Neural cell (in vitro differentiated cells): Measurements from ENCODE around the gene NKAPD1. TPM values are rescaled to one million over a fixed set of nuclear protein-coding genes. Genes with fewer than 3 reads are reported as not detected.
"Not testable (repeated sequence)": the region's sequence is repeated elsewhere in the genome, so short reads cannot be mapped to it uniquely, and the experiment has no call there.

Source experiments
- H2AFZ ChIP-seq: fragments of 200-600, 300-800 bp; sonication (generic), shearing (Covaris generic); 2 replicates; pipeline ENCODE4 v1.6.0; 2014; ENCODE audit warnings: low read depth, mild to moderate bottlenecking, antibody characterized with exemption, low read length, moderate library complexity
- H3F3A ChIP-seq: fragments of 200-600 bp; shearing (Covaris generic); 2 replicates; pipeline ENCODE4 v1.6.1; 2016; ENCODE audit warnings: mild to moderate bottlenecking, moderate library complexity, mixed read lengths, antibody characterized with exemption, low read length; ENCODE audit not compliant: insufficient read depth, poor library complexity, severe bottlenecking
- H3K27ac ChIP-seq: fragments of 200-600, 300-800 bp; sonication (generic), shearing (Covaris generic); 2 replicates; pipeline ENCODE4 v1.5.1; 2014; ENCODE audit warnings: mild to moderate bottlenecking, low read length, moderate library complexity
- H3K27me3 ChIP-seq: fragments of 300-800, 200-600 bp; sonication (generic), shearing (Covaris generic); 2 replicates; pipeline ENCODE4 v1.6.0; 2014; ENCODE audit warnings: mild to moderate bottlenecking, low read depth, low read length, moderate library complexity; ENCODE audit not compliant: insufficient read depth
- H3K36me3 ChIP-seq: fragments of 300-800, 200-600 bp; sonication (generic), shearing (Covaris generic); 2 replicates; pipeline ENCODE4 v1.5.1; 2014; ENCODE audit warnings: mild to moderate bottlenecking, antibody characterized with exemption, low read length, moderate library complexity; ENCODE audit not compliant: insufficient read depth
- H3K4me2 ChIP-seq: fragments of 300-800, 200-600 bp; sonication (generic), shearing (Covaris generic); 2 replicates; pipeline ENCODE4 v1.6.0; 2014; ENCODE audit warnings: mild to moderate bottlenecking, low read length
- H3K4me3 ChIP-seq: fragments of 300-800, 200-600 bp; sonication (generic), shearing (Covaris generic); 2 replicates; pipeline ENCODE4 v1.5.1; 2014; ENCODE audit warnings: mild to moderate bottlenecking, low read length, moderate library complexity
- H3K79me2 ChIP-seq: fragments of 200-600 bp; shearing (Covaris generic); replicated peaks from 2 replicates; pipeline ENCODE4 v1.6.0; 2014; ENCODE audit warnings: mild to moderate bottlenecking, low read length, moderate library complexity; ENCODE audit not compliant: insufficient read depth
- H3K9ac ChIP-seq: fragments of 300-800, 200-600 bp; sonication (generic), shearing (Covaris generic); 2 replicates; pipeline ENCODE4 v1.6.1; 2016; ENCODE audit warnings: mild to moderate bottlenecking, low read length, mixed read lengths
- H3K9me2 ChIP-seq: fragments of 200-600 bp; shearing (Covaris generic); 2 replicates; pipeline ENCODE4 v1.6.1; 2016; ENCODE audit warnings: mild to moderate bottlenecking, low read length, mixed read lengths; ENCODE audit not compliant: insufficient read depth
- H3K9me3 ChIP-seq: fragments of 200-600, 300-800 bp; sonication (generic), shearing (Covaris generic); 2 replicates; pipeline ENCODE4 v1.6.1; 2016; ENCODE audit warnings: mild to moderate bottlenecking, mixed run types, low read length, moderate library complexity, mixed read lengths
- H4K20me1 ChIP-seq: fragments of 200-600 bp; shearing (Covaris generic); 2 replicates; pipeline ENCODE4 v1.6.1; 2016; ENCODE audit warnings: mild to moderate bottlenecking, mixed run types; ENCODE audit not compliant: insufficient read depth
- EP300 ChIP-seq: fragments of 450-650 bp; conservative IDR thresholded peaks from 2 replicates; pipeline ENCODE4 v1.6.1; 2014; ENCODE audit warnings: antibody characterized with exemption, mild to moderate bottlenecking, moderate library complexity; ENCODE audit not compliant: poor library complexity, severe bottlenecking
- EZH2 ChIP-seq: fragments of 200-600, 300-800 bp; shearing (Covaris generic), sonication (generic); IDR thresholded peaks from 2 replicates; pipeline ENCODE4 v1.6.1; 2014; ENCODE audit warnings: antibody characterized with exemption, low read length, borderline replicate concordance, mild to moderate bottlenecking; ENCODE audit not compliant: insufficient read depth, poor library complexity, severe bottlenecking
- MXI1 ChIP-seq: fragments of 450-650 bp; conservative IDR thresholded peaks from 2 replicates; pipeline ENCODE4 v1.6.1; 2014; ENCODE audit warnings: antibody characterized with exemption, mild to moderate bottlenecking; ENCODE audit not compliant: poor library complexity, severe bottlenecking
- POLR2AphosphoS5 ChIP-seq: IDR thresholded peaks from 2 replicates; pipeline ENCODE4 v1.6.1; 2012
- RAD21 ChIP-seq: fragments of 450-650 bp; conservative IDR thresholded peaks from 2 replicates; pipeline ENCODE4 v1.6.1; 2014; ENCODE audit warnings: antibody characterized with exemption, mild to moderate bottlenecking, moderate library complexity
- SMC3 ChIP-seq: fragments of 450-650 bp; conservative IDR thresholded peaks from 2 replicates; pipeline ENCODE4 v1.6.1; 2014; ENCODE audit warnings: antibody characterized with exemption, mild to moderate bottlenecking, moderate library complexity; ENCODE audit not compliant: poor library complexity
- TAF1 ChIP-seq: IDR thresholded peaks from 2 replicates; pipeline ENCODE4 v1.6.1; 2012; ENCODE audit warnings: low read depth
- polyA plus RNA-seq: library from polyadenylated mRNA; depleted of rRNA; stranded (reverse); fragments of >200 nt; gene quantifications from 2 replicates; pipeline ENCODE4 v1.2.3, GENCODE V29; 2014
- TF ChIP-seq, protein P1 (sequence below): fragments of 450-650 bp; IDR thresholded peaks from 2 replicates; pipeline ENCODE4 v1.5.1; 2014; ENCODE audit warnings: antibody characterized with exemption, mild to moderate bottlenecking, moderate library complexity; ENCODE audit not compliant: poor library complexity, severe bottlenecking
- TF ChIP-seq, protein P2 (sequence below): IDR thresholded peaks from 2 replicates; pipeline ENCODE4 v1.6.1; 2012; ENCODE audit warnings: borderline replicate concordance

NKAPD1 gene
- polyA plus RNA-seq, 1 donor from 2014 or later, result 37.7 TPM

DNA sequence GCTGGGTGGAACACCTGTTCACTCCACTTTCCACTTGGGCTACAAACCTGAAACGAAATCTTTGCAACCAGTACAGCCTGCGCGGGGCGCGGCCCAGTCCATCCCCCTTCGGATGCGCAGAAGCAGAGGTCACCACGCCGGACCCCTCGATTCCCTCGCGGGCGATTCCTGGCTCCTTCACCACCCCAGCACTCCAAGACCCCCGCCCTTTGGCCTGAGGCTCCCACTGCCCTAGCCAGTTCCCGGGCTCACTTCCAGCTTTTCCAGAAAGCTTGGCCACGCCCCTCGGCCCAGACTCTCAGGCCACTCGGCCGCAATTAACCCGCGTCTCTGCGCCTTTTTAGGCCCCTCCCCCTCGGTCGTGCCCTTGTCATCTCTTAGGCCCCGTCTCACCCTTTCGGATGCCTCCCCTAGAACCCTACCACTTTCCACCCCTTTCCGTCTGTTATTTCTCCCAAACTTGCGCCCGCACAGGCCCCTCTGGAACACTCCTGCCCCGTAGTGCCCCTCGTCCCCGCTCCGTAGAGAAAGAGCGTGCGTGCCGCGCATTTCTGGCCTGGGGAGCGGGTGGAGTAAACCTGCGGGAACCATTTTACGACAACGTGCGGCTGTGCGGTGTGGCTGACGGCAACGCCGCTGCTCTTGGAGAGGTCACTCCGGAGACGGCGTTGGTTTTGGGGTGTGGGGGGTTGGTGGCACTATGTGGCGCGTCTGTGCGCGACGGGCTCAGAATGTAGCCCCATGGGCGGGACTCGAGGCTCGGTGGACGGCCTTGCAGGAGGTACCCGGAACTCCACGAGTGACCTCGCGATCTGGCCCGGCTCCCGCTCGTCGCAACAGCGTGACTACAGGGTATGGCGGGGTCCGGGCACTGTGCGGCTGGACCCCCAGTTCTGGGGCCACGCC lies 49.1 kb upstream of the NKAPD1 start, which contains the start of gene DLAT:
Gene DLAT, plus strand, starts transcription at position 636 of the 906 bp plus-strand sequence. Its CDS starts 65 bp downstream, at position 701.
- Histone ChIP-seq H4K20me1 (no peaks in the 10 kb centered on the region), H3K79me2 (peaks cover 9% of the 10 kb centered on the region), H3K4me2 (peak within 1 kb of the TSS; percentile 90), H3K4me3 (peak within 1 kb of the TSS; percentile 95), H3K36me3 (peaks cover 2% of the 10 kb centered on the region), H2AFZ (peak within 1 kb of the TSS; percentile 97), H3K27ac (peak within 1 kb of the TSS; percentile 80), H3F3A (no peaks in the 10 kb centered on the region), H3K9ac (peak within 1 kb of the TSS; percentile 86), H3K9me2 (no peaks in the 10 kb centered on the region), H3K27me3 (no peaks in the 10 kb centered on the region), H3K9me3 (no peaks in the 10 kb centered on the region)
- TF ChIP-seq POLR2AphosphoS5 (peak; percentile 76), RAD21 (peak; percentile 17), EP300 (no peak), SMC3 (peak; percentile 36), MXI1 (peak; percentile 94), EZH2 (no peak), TAF1 (peak; percentile 86)
- TF ChIP-seq, protein P1, sequence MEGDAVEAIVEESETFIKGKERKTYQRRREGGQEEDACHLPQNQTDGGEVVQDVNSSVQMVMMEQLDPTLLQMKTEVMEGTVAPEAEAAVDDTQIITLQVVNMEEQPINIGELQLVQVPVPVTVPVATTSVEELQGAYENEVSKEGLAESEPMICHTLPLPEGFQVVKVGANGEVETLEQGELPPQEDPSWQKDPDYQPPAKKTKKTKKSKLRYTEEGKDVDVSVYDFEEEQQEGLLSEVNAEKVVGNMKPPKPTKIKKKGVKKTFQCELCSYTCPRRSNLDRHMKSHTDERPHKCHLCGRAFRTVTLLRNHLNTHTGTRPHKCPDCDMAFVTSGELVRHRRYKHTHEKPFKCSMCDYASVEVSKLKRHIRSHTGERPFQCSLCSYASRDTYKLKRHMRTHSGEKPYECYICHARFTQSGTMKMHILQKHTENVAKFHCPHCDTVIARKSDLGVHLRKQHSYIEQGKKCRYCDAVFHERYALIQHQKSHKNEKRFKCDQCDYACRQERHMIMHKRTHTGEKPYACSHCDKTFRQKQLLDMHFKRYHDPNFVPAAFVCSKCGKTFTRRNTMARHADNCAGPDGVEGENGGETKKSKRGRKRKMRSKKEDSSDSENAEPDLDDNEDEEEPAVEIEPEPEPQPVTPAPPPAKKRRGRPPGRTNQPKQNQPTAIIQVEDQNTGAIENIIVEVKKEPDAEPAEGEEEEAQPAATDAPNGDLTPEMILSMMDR, result no peak
- TF ChIP-seq, protein P2, sequence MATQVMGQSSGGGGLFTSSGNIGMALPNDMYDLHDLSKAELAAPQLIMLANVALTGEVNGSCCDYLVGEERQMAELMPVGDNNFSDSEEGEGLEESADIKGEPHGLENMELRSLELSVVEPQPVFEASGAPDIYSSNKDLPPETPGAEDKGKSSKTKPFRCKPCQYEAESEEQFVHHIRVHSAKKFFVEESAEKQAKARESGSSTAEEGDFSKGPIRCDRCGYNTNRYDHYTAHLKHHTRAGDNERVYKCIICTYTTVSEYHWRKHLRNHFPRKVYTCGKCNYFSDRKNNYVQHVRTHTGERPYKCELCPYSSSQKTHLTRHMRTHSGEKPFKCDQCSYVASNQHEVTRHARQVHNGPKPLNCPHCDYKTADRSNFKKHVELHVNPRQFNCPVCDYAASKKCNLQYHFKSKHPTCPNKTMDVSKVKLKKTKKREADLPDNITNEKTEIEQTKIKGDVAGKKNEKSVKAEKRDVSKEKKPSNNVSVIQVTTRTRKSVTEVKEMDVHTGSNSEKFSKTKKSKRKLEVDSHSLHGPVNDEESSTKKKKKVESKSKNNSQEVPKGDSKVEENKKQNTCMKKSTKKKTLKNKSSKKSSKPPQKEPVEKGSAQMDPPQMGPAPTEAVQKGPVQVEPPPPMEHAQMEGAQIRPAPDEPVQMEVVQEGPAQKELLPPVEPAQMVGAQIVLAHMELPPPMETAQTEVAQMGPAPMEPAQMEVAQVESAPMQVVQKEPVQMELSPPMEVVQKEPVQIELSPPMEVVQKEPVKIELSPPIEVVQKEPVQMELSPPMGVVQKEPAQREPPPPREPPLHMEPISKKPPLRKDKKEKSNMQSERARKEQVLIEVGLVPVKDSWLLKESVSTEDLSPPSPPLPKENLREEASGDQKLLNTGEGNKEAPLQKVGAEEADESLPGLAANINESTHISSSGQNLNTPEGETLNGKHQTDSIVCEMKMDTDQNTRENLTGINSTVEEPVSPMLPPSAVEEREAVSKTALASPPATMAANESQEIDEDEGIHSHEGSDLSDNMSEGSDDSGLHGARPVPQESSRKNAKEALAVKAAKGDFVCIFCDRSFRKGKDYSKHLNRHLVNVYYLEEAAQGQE, result peak; percentile 42

DNA sequence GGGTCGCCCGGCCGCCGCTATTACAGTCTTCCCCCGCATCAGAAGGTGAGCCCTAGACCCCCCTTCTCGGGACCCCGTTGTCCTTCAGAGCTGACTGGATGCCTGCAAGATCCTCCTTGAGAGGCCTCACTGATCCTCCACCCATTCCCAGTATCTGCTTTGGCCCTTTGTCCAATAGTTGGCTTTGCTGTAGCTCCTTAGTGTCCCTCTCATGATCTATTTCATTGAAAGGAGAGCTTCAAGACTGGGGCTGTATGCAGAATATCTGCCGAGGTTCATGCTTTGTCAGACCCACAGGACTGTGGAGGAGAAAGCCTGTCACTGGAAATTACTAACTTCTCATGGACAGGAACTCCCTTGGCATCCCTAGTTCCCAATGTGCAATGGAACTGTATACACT lies 48.4 kb upstream of the NKAPD1 start:
- Histone ChIP-seq H3K9me2 (no peaks in the 10 kb centered on the region), H3K4me3 (peak overlapping the region; percentile 95), H3K36me3 (no peaks in the 10 kb centered on the region), H3K27me3 (no peaks in the 10 kb centered on the region), H3K9me3 (no peaks in the 10 kb centered on the region), H3F3A (no peaks in the 10 kb centered on the region), H3K9ac (peak overlapping the region; percentile 86), H3K4me2 (peak overlapping the region; percentile 74), H2AFZ (peak overlapping the region; percentile 97), H4K20me1 (no peaks in the 10 kb centered on the region), H3K79me2 (peaks cover 9% of the 10 kb centered on the region), H3K27ac (peak overlapping the region; percentile 80)
- no peak for TF ChIP-seq RAD21
- no peak for TF ChIP-seq EP300
- TF ChIP-seq MXI1, result no peak
- no peak for TF ChIP-seq TAF1
- TF ChIP-seq, protein P1, result no peak
- TF ChIP-seq POLR2AphosphoS5, result no peak
- no peak for TF ChIP-seq EZH2

DNA sequence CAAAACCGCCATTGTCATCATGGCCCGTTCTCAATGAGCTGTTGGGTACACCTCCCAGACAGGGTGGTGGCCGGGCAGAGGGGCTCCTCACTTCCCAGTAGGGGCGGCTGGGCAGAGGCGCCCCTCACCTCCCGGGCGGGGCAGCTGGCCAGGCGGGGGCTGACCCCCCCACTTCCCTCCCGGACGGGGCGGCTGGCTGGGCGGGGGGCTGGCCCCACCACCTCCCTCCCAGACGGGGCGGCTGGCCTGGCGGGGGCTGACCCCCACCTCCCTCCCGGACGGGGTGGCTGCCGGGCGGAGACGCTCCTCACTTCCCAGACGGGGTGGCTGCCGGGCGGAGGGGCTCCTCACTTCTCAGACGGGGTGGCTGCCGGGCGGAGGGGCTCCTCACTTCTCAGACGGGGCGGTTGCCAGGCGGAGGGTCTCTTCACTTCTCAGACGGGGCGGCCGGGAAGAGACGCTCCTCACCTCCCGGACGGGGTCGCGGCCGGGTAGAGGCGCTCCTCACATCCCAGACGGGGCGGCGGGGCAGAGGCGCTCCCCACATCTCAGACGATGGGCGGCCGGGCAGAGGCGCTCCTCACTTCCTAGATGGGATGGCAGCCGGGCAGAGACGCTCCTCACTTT lies 47.2 kb upstream of the NKAPD1 start:
- not testable (repeated sequence) for H3K36me3 ChIP-seq, H3K79me2 ChIP-seq, H3F3A ChIP-seq, H2AFZ ChIP-seq, H3K27me3 ChIP-seq, H3K27ac ChIP-seq, H4K20me1 ChIP-seq, H3K9ac ChIP-seq, H3K4me2 ChIP-seq, H3K9me2 ChIP-seq, H3K9me3 ChIP-seq, H3K4me3 ChIP-seq
